ENCODE measurements around the gene ZNF564. TPM values are rescaled to one million over a fixed set of nuclear protein-coding genes. Genes with fewer than 3 reads are reported as not detected.

Gene ZNF564
- 9.0 and 12.8 TPM in 2 replicates for total RNA-seq
- polyA plus RNA-seq = 7.3 and 11.2 TPM in 2 replicates

- Histone ChIP-seq H3K4me3 (peak within 1 kb of the TSS; percentile 69), H3K27me3 (no peaks in the 10 kb centered on the region), H3K9me3 (ENCODE audit: low read depth) (no peaks in the 10 kb centered on the region), H3K4me1 (ENCODE audit: low read depth) (peaks cover 11% of the 10 kb centered on the region), H3K27ac (peak within 1 kb of the TSS; percentile 94), H3K36me3 (no peaks in the 10 kb centered on the region)
- peak; percentile 98 to 99 for DNase-seq (ENCODE audit: low read depth in 1 of 2, low spot score in 1 of 2)
- TF ChIP-seq CTCF (IDR thresholded peaks at IDR 0.05; ENCODE audit: low read depth, low read length) = no peak
Observed at GRCh38 chr19:12551060-12551832, at the start of gene ZNF564. TSS of gene ZNF564 (minus strand) at chr19:12551482. CDS start at chr19:12551332, 150 bp downstream.

GRCh38 chr19:12597594-12597993 lies 46.3 kb upstream of the ZNF564 start:
- H3K27ac ChIP-seq = no peak overlapping the region
- H3K9me3 ChIP-seq (ENCODE audit: low read depth) = no peaks in the 10 kb centered on the region
- DNase-seq (ENCODE audit: low read depth in 1 of 2, low spot score in 1 of 2) = no peak
- H3K4me3 ChIP-seq = no peak overlapping the region
- TF ChIP-seq CTCF (IDR thresholded peaks at IDR 0.05; ENCODE audit: low read depth, low read length) = no peak
- no peaks in the 10 kb centered on the region for H3K4me1 ChIP-seq (ENCODE audit: low read depth)
- H3K36me3 ChIP-seq = no peaks in the 10 kb centered on the region
- no peaks in the 10 kb centered on the region for H3K27me3 ChIP-seq

DNA sequence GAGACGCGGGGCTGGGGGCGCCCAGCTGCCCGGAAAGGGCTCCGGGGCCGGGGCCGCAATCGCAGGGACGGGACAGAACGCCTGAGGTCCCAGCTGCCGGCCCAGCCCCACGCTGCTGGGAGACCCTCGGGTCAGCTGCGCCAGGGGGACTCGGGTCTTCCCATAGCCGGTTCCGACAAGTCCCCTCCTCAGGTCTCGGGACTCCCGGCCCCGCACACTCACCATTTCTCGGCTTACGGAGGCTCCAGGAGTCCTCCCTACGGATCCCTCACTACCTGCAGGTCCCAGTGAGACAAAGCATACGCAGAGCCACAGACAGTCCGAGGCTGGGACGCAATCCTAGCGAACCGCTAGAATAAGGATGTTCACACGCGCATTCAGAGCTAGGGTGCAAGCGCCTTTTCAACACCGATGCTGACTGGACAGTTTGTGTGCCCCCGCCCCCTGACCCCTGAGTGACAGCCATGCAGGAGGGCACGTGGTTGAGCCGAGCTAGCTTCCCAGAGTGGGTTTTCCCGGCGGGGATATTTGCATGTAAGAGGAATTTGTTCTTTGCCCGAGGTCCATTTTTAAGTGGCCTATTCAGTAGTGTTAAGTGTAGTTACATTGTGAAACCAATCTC lies 45.8 kb upstream of the ZNF564 start:
- Histone ChIP-seq H3K27me3 (no peaks in the 10 kb centered on the region), H3K9me3 (ENCODE audit: low read depth) (no peaks in the 10 kb centered on the region), H3K4me3 (no peak overlapping the region), H3K36me3 (no peaks in the 10 kb centered on the region), H3K27ac (no peak overlapping the region), H3K4me1 (ENCODE audit: low read depth) (no peaks in the 10 kb centered on the region)
- no peak for TF ChIP-seq CTCF (IDR thresholded peaks at IDR 0.05; ENCODE audit: low read depth, low read length)
- no peak for DNase-seq (ENCODE audit: low read depth in 1 of 2, low spot score in 1 of 2)

GRCh38 chr19:12596485-12596884 lies 45.2 kb upstream of the ZNF564 start:
- H3K27me3 ChIP-seq = no peaks in the 10 kb centered on the region
- no peak for DNase-seq (ENCODE audit: low read depth in 1 of 2, low spot score in 1 of 2)
- no peak overlapping the region for H3K4me3 ChIP-seq
- H3K9me3 ChIP-seq (ENCODE audit: low read depth) = no peaks in the 10 kb centered on the region
- no peaks in the 10 kb centered on the region for H3K36me3 ChIP-seq
- no peaks in the 10 kb centered on the region for H3K4me1 ChIP-seq (ENCODE audit: low read depth)
- no peak overlapping the region for H3K27ac ChIP-seq
- TF ChIP-seq CTCF (IDR thresholded peaks at IDR 0.05; ENCODE audit: low read depth, low read length) = no peak

DNA sequence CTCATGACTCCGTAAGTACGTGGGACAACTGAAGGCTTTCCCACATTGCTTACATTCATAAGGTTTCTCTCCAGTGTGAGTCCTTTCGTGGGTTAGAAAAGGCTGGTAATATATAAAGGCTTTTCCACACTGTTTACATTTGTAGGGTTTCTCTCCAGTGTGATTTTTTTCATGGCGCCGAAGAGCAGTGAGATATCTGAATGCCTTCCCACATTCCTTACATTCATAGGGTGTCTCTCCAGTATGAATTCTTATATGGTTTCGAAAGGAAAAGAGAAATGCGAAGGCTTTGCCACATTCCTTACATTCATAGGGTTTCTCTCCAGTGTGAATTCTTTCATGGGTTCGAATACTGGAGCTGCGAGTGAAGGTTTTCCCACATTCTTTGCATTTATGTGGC lies 29.8 kb upstream of the ZNF564 start:
- Histone ChIP-seq H3K27me3 (no peaks in the 10 kb centered on the region), H3K4me3 (no peak overlapping the region), H3K36me3 (peaks cover 28% of the 10 kb centered on the region), H3K27ac (no peak overlapping the region), H3K4me1 (ENCODE audit: low read depth) (no peaks in the 10 kb centered on the region), H3K9me3 (ENCODE audit: low read depth) (no peaks in the 10 kb centered on the region)
- no peak for TF ChIP-seq CTCF (IDR thresholded peaks at IDR 0.05; ENCODE audit: low read depth, low read length)
- DNase-seq (ENCODE audit: low read depth in 1 of 2, low spot score in 1 of 2) = no peak
